ENCODE measurements around the gene PAIP2B. TPM values are rescaled to one million over a fixed set of nuclear protein-coding genes. Genes with fewer than 3 reads are reported as not detected.

PAIP2B gene
- total RNA-seq, 2 experiments from 2014 or later, result 3.0 to 6.9 TPM

- no peak for DNase-seq (ENCODE audit: low spot score)
- no peaks in the 10 kb centered on the region for H3K79me2 ChIP-seq (ENCODE audit: insufficient read depth, low read depth, low read length)
- H2AFZ ChIP-seq (ENCODE audit: low read length), result no peak overlapping the region
- H4K20me1 ChIP-seq (ENCODE audit: insufficient read depth, low read length), result no peaks in the 10 kb centered on the region
- TF ChIP-seq EZH2phosphoT487 (IDR thresholded peaks at IDR 0.05; ENCODE audit: borderline replicate concordance, low read depth, low read length) (no peak), CTCF (conservative IDR thresholded peaks at IDR 0.05; ENCODE audit: low read length) (no peak)
- CTCF ChIA-PET (ENCODE audit: unreplicated experiment), result interaction anchor here (0.6 kb wide), 1 partner anchor 347 kb away, joined by 3 read pairs; no protein-coding TSS in a partner anchor
- H3K27ac ChIP-seq (ENCODE audit: low read depth, low read length, poor library complexity, severe bottlenecking), result no peak overlapping the region
- no peak overlapping the region for H3K4me3 ChIP-seq (ENCODE audit: low read depth, low read length, poor library complexity, severe bottlenecking)
- H3K4me1 ChIP-seq (ENCODE audit: insufficient read depth, low read length, poor library complexity, severe bottlenecking), result no peaks in the 10 kb centered on the region
- POLR2A ChIA-PET, result interaction anchor here (1.5 to 2.0 kb wide), 2 partner anchors 12 to 20 kb away, joined by 4 to 8 read pairs; partner anchors contain the start of genes MCEE and MPHOSPH10
- no peaks in the 10 kb centered on the region for H3K9me2 ChIP-seq (ENCODE audit: insufficient read depth, low read length)
- H3K9me3 ChIP-seq (ENCODE audit: low read length), result no peaks in the 10 kb centered on the region
- intact Hi-C loops (cut with micrococcal nuclease; ENCODE audit: unreplicated experiment), result no loop called here
- H3K4me2 ChIP-seq (ENCODE audit: low read length), result no peak overlapping the region
- H3K36me3 ChIP-seq (ENCODE audit: insufficient read depth, low read length), result peaks cover 54% of the 10 kb centered on the region
- no TSS peak for BruUV-seq (replicated peaks)
These were observed 76.7 kb downstream of the PAIP2B start for GRCh38 chr2:71150082-71150816.

- H3K27ac ChIP-seq (ENCODE audit: low read depth, low read length, poor library complexity, severe bottlenecking), result no peak overlapping the region
These were observed 78.3 kb downstream of the PAIP2B start for GRCh38 chr2:71148506-71149063.

More at GRCh38 chr2:71148506-71149063, 78.3 kb downstream of the PAIP2B start:
- Histone ChIP-seq H4K20me1 (ENCODE audit: insufficient read depth, low read length) (no peaks in the 10 kb centered on the region), H3K9me2 (ENCODE audit: insufficient read depth, low read length) (no peaks in the 10 kb centered on the region), H3K4me3 (ENCODE audit: low read depth, low read length, poor library complexity, severe bottlenecking) (no peak overlapping the region), H3K36me3 (ENCODE audit: insufficient read depth, low read length) (peaks cover 71% of the 10 kb centered on the region), H3K4me1 (ENCODE audit: insufficient read depth, low read length, poor library complexity, severe bottlenecking) (no peaks in the 10 kb centered on the region), H3K4me2 (ENCODE audit: low read length) (no peak overlapping the region), H3K79me2 (ENCODE audit: insufficient read depth, low read depth, low read length) (no peaks in the 10 kb centered on the region), H3K9me3 (ENCODE audit: low read length) (no peaks in the 10 kb centered on the region), H2AFZ (ENCODE audit: low read length) (no peak overlapping the region)
- TF ChIP-seq EZH2phosphoT487 (IDR thresholded peaks at IDR 0.05; ENCODE audit: borderline replicate concordance, low read depth, low read length) (no peak), CTCF (conservative IDR thresholded peaks at IDR 0.05; ENCODE audit: low read length) (no peak)
- POLR2A ChIA-PET, result interaction anchor here (1.5 to 2.0 kb wide), 2 partner anchors 11 to 18 kb away, joined by 4 to 8 read pairs; partner anchors contain the start of genes MCEE and MPHOSPH10
- intact Hi-C loops (cut with micrococcal nuclease; ENCODE audit: unreplicated experiment), result no loop called here
- CTCF ChIA-PET (ENCODE audit: unreplicated experiment), result no interaction called here
- no TSS peak for BruUV-seq (replicated peaks)
- no peak for DNase-seq (ENCODE audit: low spot score)
